K562 (cell line): Measurements from ENCODE around the gene TOR3A.

Source experiments
- CHD2 ChIP-seq: IDR thresholded peaks from 2 replicates; pipeline ENCODE4 v1.6.1; 2011; ENCODE audit warnings: low read depth, low read length
- CTCF ChIP-seq, 3 experiments: IDR thresholded peaks in 2 of 3; conservative IDR thresholded peaks in 1 of 3; 2 replicates each; pipeline ENCODE4 v1.5.1; 2011 to 2012; ENCODE audit warnings: low read length in 3 of 3, mild to moderate bottlenecking in 3 of 3, control low read depth in 2 of 3, improper control_type of control experiment in 1 of 3, inconsistent platforms in 1 of 3, low read depth in 1 of 3, mixed read lengths in 1 of 3, moderate library complexity in 1 of 3; ENCODE audit not compliant: insufficient read depth in 2 of 3
- ELF1 ChIP-seq: fragments of 200-800 bp; sonication (Bioruptor generic); IDR thresholded peaks from 2 replicates; pipeline ENCODE4 v1.6.1; 2016; ENCODE audit warnings: missing genetic modification characterization, missing compliant biosample characterization
- ERF ChIP-seq: fragments of 450-650 bp; formaldehyde crosslinking; IDR thresholded peaks from 2 replicates; pipeline ENCODE4 v1.4.0; 2020; ENCODE audit warnings: mild to moderate bottlenecking, mixed read lengths
- HSF4 ChIP-seq: fragments of 250-450 bp; sonication (Bioruptor Pico); IDR thresholded peaks from 2 replicates; pipeline ENCODE4 v2.1.2; 2022; ENCODE audit warnings: mild to moderate bottlenecking, moderate library complexity, borderline replicate concordance
- MEF2A ChIP-seq: IDR thresholded peaks from 2 replicates; pipeline ENCODE4 v1.6.1; 2011; ENCODE audit warnings: low read depth, mild to moderate bottlenecking, low read length, moderate library complexity; ENCODE audit not compliant: control insufficient read depth
- NCOR1 ChIP-seq: fragments of 450-650 bp; IDR thresholded peaks from 2 replicates; pipeline ENCODE4 v1.6.1; 2016; ENCODE audit warnings: mild to moderate bottlenecking, moderate library complexity
- NFE2L1 ChIP-seq: fragments of 450-650 bp; IDR thresholded peaks from 2 replicates; pipeline ENCODE4 v1.6.1; 2016; ENCODE audit warnings: missing genetic modification characterization, low read depth, mild to moderate bottlenecking, missing compliant biosample characterization, moderate library complexity, borderline replicate concordance
- SIN3A ChIP-seq, 2 experiments: fragments of 150-350 bp in 1 of 2; IDR thresholded peaks; 2 replicates each; pipeline ENCODE4 v1.6.1; 2011 to 2016; ENCODE audit warnings: borderline replicate concordance in 2 of 2, low read depth in 2 of 2, low read length in 2 of 2, mild to moderate bottlenecking in 2 of 2, moderate library complexity in 2 of 2; ENCODE audit not compliant: control insufficient read depth in 1 of 2
- ZKSCAN8 ChIP-seq: fragments of 200-800 bp; sonication (Bioruptor generic); IDR thresholded peaks from 2 replicates; pipeline ENCODE4 v1.6.1; 2016; ENCODE audit warnings: missing genetic modification characterization, missing compliant biosample characterization
- TF ChIP-seq, protein P1 (sequence below): fragments of 250-450 bp; sonication (Bioruptor Pico); IDR thresholded peaks from 2 replicates; pipeline ENCODE4 v1.8.0; 2022; ENCODE audit warnings: moderate library complexity, mild to moderate bottlenecking, inconsistent platforms
- TF ChIP-seq, protein P2 (sequence below): fragments of 250-450 bp; sonication (Bioruptor Pico); IDR thresholded peaks from 2 replicates; pipeline ENCODE4 v1.9.0; 2021; ENCODE audit warnings: mild to moderate bottlenecking

DNA sequence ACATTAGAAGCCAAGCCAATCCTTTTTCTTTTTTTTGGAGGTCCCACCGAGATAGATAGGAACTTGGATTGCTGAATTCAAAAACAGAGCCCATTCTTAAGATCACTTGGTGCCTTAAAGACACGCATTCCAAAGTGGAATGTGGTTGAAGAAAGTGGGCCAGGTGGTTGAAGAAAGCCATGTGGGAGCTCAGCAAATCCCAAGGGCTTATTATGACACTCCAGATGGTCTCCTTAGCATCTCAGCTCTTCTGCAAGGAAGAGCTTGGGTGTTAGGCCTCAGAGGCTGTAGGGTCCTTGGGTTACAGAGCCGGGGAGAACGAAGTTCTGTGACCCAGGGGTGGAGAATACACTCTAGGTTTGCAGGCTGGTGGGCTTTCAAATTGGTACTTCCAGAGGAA, 13.5 kb downstream of the TOR3A start:
- TF ChIP-seq MEF2A (no peak), ZKSCAN8 (CRISPR knock-in tag) (no peak), ERF (CRISPR knock-in tag) (no peak), SIN3A (IDR thresholded peaks at IDR 0.05; ENCODE audit: borderline replicate concordance in 2 of 2, control insufficient read depth in 1 of 2, low read depth in 2 of 2, low read length in 2 of 2) (no peak), CTCF (IDR thresholded peaks at IDR 0.05 in 2 of 3, conservative IDR thresholded peaks at IDR 0.05 in 1 of 3; ENCODE audit: insufficient read depth in 2 of 3, low read depth in 1 of 3, low read length in 3 of 3) (no peak), NCOR1 (no peak), CHD2 (no peak), ELF1 (tag) (no peak), HSF4 (CRISPR knock-in tag) (no peak), NFE2L1 (tag) (no peak)
- TF ChIP-seq, protein P1, sequence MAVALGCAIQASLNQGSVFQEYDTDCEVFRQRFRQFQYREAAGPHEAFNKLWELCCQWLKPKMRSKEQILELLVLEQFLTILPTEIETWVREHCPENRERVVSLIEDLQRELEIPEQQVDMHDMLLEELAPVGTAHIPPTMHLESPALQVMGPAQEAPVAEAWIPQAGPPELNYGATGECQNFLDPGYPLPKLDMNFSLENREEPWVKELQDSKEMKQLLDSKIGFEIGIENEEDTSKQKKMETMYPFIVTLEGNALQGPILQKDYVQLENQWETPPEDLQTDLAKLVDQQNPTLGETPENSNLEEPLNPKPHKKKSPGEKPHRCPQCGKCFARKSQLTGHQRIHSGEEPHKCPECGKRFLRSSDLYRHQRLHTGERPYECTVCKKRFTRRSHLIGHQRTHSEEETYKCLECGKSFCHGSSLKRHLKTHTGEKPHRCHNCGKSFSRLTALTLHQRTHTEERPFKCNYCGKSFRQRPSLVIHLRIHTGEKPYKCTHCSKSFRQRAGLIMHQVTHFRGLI (CRISPR knock-in tag): no peak
- TF ChIP-seq, protein P2, sequence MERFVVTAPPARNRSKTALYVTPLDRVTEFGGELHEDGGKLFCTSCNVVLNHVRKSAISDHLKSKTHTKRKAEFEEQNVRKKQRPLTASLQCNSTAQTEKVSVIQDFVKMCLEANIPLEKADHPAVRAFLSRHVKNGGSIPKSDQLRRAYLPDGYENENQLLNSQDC (CRISPR knock-in tag): no peak
